H1 (cell line): ENCODE data around the gene PTGIS. TPM values are rescaled to one million over a fixed set of nuclear protein-coding genes. Genes with fewer than 3 reads are reported as not detected.

ENCODE experiments used
- CTCF ChIA-PET: fragments of 300-600 bp; sonication (Branson Sonifier 250); formaldehyde crosslinking; loops from one replicate; lab custom pipeline; 2021; ENCODE audit not compliant: partially characterized antibody; lab: Charles Lee
- POLR2A ChIA-PET: fragments of 300-600 bp; sonication (Branson Sonifier 250); formaldehyde crosslinking; loops from one replicate; lab custom pipeline; 2021; ENCODE audit warnings: inconsistent platforms; ENCODE audit not compliant: partially characterized antibody; lab: Charles Lee
- DNase-seq, 2 experiments: peaks; one replicate each; pipeline versions ENCODE4 v3.0.0 to v3.0.0-alpha.2; 2010 to 2022; ENCODE audit warnings: low spot score in 2 of 2, low read depth in 1 of 2, mixed read lengths in 1 of 2
- FAIRE-seq: peaks from 2 replicates; lab custom pipeline; 2011; peaks lifted over from hg19 to GRCh38; lab: Jason Lieb, UNC
- H2AFZ ChIP-seq: 2 replicates; pipeline ENCODE4 v1.8.1; 2012; ENCODE audit warnings: low read length, inconsistent platforms
- H2AK5ac ChIP-seq: 2 replicates; pipeline ENCODE4 v1.6.1; 2013; ENCODE audit warnings: low read depth, low read length
- H2BK120ac ChIP-seq: replicated peaks from 2 replicates; pipeline ENCODE3; 2013; ENCODE audit warnings: low read depth, low read length, inconsistent platforms
- H2BK12ac ChIP-seq: 2 replicates; pipeline ENCODE4 v1.6.1; 2013; ENCODE audit warnings: low read depth, low read length
- H2BK15ac ChIP-seq: 2 replicates; pipeline ENCODE4 v1.6.1; 2013; ENCODE audit warnings: low read length
- H2BK20ac ChIP-seq: 2 replicates; pipeline ENCODE4 v1.6.1; 2013; ENCODE audit warnings: low read length
- H2BK5ac ChIP-seq: 2 replicates; pipeline ENCODE4 v1.6.1; 2013; ENCODE audit warnings: low read depth, low read length
- H3K14ac ChIP-seq: 2 replicates; pipeline ENCODE4 v1.6.1; 2013; ENCODE audit warnings: inconsistent platforms; ENCODE audit not compliant: insufficient read length
- H3K18ac ChIP-seq: 2 replicates; pipeline ENCODE4 v1.6.1; 2013; ENCODE audit warnings: low read length; ENCODE audit errors: extremely low read depth
- H3K23ac ChIP-seq: 2 replicates; pipeline ENCODE4 v1.6.1; 2013; ENCODE audit warnings: inconsistent platforms; ENCODE audit not compliant: insufficient read length
- H3K23me2 ChIP-seq: 2 replicates; pipeline ENCODE4 v1.6.1; 2013; ENCODE audit warnings: low read depth, low read length
- H3K27ac ChIP-seq: 2 replicates; pipeline ENCODE4 v1.6.1; 2011; ENCODE audit warnings: low read depth, low read length, inconsistent platforms
- H3K27me3 ChIP-seq, 4 experiments: replicated peaks in 1 of 4; 1 replicate in 1 of 4; 2 replicates in 3 of 4; pipeline versions ENCODE4 v1.6.1 to v1.8.1; 2011 to 2013; ENCODE audit warnings: low read length in 3 of 4, mild to moderate bottlenecking in 3 of 4, inconsistent platforms in 2 of 4, mixed read lengths in 2 of 4, moderate library complexity in 1 of 4; ENCODE audit not compliant: control insufficient read depth in 3 of 4, insufficient read depth in 3 of 4; ENCODE audit errors: extremely low read depth in 1 of 4
- H3K36me3 ChIP-seq, 4 experiments: 2 replicates each; pipeline versions ENCODE4 v1.6.1 to v1.8.1; 2011 to 2013; ENCODE audit warnings: mild to moderate bottlenecking in 4 of 4, low read length in 3 of 4, moderate library complexity in 2 of 4, control low read depth in 1 of 4, inconsistent platforms in 1 of 4; ENCODE audit not compliant: insufficient read depth in 4 of 4, control insufficient read depth in 2 of 4
- H3K4ac ChIP-seq: replicated peaks from 2 replicates; pipeline ENCODE3; 2013; ENCODE audit warnings: low read length, low read depth, mixed read lengths, inconsistent platforms; ENCODE audit not compliant: insufficient read length
- H3K4me1 ChIP-seq, 4 experiments: replicated peaks in 1 of 4; 1 replicate in 1 of 4; 2 replicates in 3 of 4; pipeline versions ENCODE4 v1.6.1 to v1.8.1; 2011 to 2013; ENCODE audit warnings: low read length in 3 of 4, inconsistent platforms in 2 of 4, mixed read lengths in 1 of 4; ENCODE audit not compliant: insufficient read depth in 4 of 4, control insufficient read depth in 3 of 4
- H3K4me2 ChIP-seq, 2 experiments: 2 replicates each; pipeline versions ENCODE4 v1.6.1 to v1.8.1; 2011 to 2013; ENCODE audit warnings: low read depth in 2 of 2, low read length in 2 of 2, control low read depth in 1 of 2, inconsistent platforms in 1 of 2, mild to moderate bottlenecking in 1 of 2; ENCODE audit not compliant: insufficient read depth in 1 of 2
- H3K4me3 ChIP-seq, 4 experiments: fragments of 200-600, 300-600 bp in 1 of 4; sonication (generic), shearing (Covaris generic), sonication (Bioruptor Twin) in 1 of 4; 2 replicates each; pipeline versions ENCODE4 v1.5.1 to v1.8.1; 2011 to 2016; ENCODE audit warnings: low read length in 4 of 4, low read depth in 3 of 4, control low read depth in 2 of 4, inconsistent platforms in 2 of 4, mild to moderate bottlenecking in 2 of 4, mixed read lengths in 1 of 4, moderate library complexity in 1 of 4; ENCODE audit not compliant: insufficient read depth in 2 of 4; ENCODE audit errors: extremely low read depth in 1 of 4
- H3K56ac ChIP-seq: replicated peaks from 2 replicates; pipeline ENCODE3; 2013; ENCODE audit warnings: low read depth, mild to moderate bottlenecking, mixed read lengths, low read length, inconsistent platforms; ENCODE audit not compliant: insufficient read length
- H3K79me1 ChIP-seq: 2 replicates; pipeline ENCODE4 v1.6.1; 2013; ENCODE audit warnings: low read depth, low read length, control low read depth
- H3K79me2 ChIP-seq, 2 experiments: 2 replicates each; pipeline versions ENCODE4 v1.6.1 to v1.8.1; 2012 to 2013; ENCODE audit warnings: low read length in 2 of 2, mild to moderate bottlenecking in 2 of 2, inconsistent platforms in 1 of 2; ENCODE audit not compliant: insufficient read depth in 2 of 2, control insufficient read depth in 1 of 2
- H3K9ac ChIP-seq, 4 experiments: replicated peaks in 1 of 4; 1 replicate in 1 of 4; 2 replicates in 3 of 4; pipeline versions ENCODE4 v1.6.1 to v1.8.1; 2011 to 2013; ENCODE audit warnings: low read depth in 3 of 4, low read length in 3 of 4, control low read depth in 2 of 4, mild to moderate bottlenecking in 2 of 4, moderate library complexity in 2 of 4, inconsistent platforms in 1 of 4; ENCODE audit errors: extremely low read depth in 1 of 4
- H3K9me3 ChIP-seq, 2 experiments: 2 replicates each; pipeline versions ENCODE4 v1.6.1 to v1.8.1; 2012 to 2013; ENCODE audit warnings: mild to moderate bottlenecking in 2 of 2, moderate library complexity in 2 of 2, control low read depth in 1 of 2, inconsistent platforms in 1 of 2, low read depth in 1 of 2, low read length in 1 of 2, mixed read lengths in 1 of 2; ENCODE audit not compliant: insufficient read depth in 2 of 2
- H4K20me1 ChIP-seq, 2 experiments: replicated peaks in 1 of 2; 2 replicates each; pipeline versions ENCODE3 to v1.8.1; 2011 to 2013; ENCODE audit warnings: inconsistent platforms in 2 of 2, low read length in 2 of 2, mild to moderate bottlenecking in 1 of 2; ENCODE audit not compliant: insufficient read depth in 2 of 2, control insufficient read depth in 1 of 2
- H4K5ac ChIP-seq: 2 replicates; pipeline ENCODE4 v1.6.1; 2013; ENCODE audit warnings: low read length, low read depth, mixed read lengths, inconsistent platforms; ENCODE audit not compliant: insufficient read length
- H4K8ac ChIP-seq: 2 replicates; pipeline ENCODE4 v1.8.0; 2013; ENCODE audit warnings: mild to moderate bottlenecking, moderate library complexity, low read length, inconsistent platforms; ENCODE audit not compliant: insufficient read depth; ENCODE audit errors: extremely low read depth
- H4K91ac ChIP-seq: replicated peaks from 2 replicates; pipeline ENCODE3; 2013; ENCODE audit warnings: low read length, mixed read lengths, inconsistent platforms; ENCODE audit not compliant: insufficient read length
- BRCA1 ChIP-seq: IDR thresholded peaks from 2 replicates; pipeline ENCODE4 v1.6.1; 2012; ENCODE audit warnings: low read depth, low read length, improper control_type of control experiment
- CBX8 ChIP-seq: fragments of 300-800, 300-1000 bp; sonication (generic); IDR thresholded peaks from 2 replicates; pipeline ENCODE4 v1.7.1; 2016; ENCODE audit warnings: low read depth, low read length, borderline replicate concordance
- CHD2 ChIP-seq: IDR thresholded peaks from 2 replicates; pipeline ENCODE4 v1.6.1; 2012; ENCODE audit warnings: low read length, improper control_type of control experiment
- E2F6 ChIP-seq: IDR thresholded peaks from 2 replicates; pipeline ENCODE4 v1.6.1; 2012; ENCODE audit warnings: inconsistent platforms
- EGR1 ChIP-seq: IDR thresholded peaks from 2 replicates; pipeline ENCODE4 v1.6.1; 2011; ENCODE audit warnings: low read depth, low read length, borderline replicate concordance
- FOSL1 ChIP-seq: IDR thresholded peaks from 2 replicates; pipeline ENCODE4 v1.6.1; 2011; ENCODE audit warnings: mild to moderate bottlenecking, low read depth, low read length, moderate library complexity; ENCODE audit not compliant: insufficient read depth
- KDM5A ChIP-seq: fragments of 200-600 bp; IDR thresholded peaks from 2 replicates; pipeline ENCODE4 v1.7.1; 2012; ENCODE audit warnings: mild to moderate bottlenecking, low read length, inconsistent platforms, mixed read lengths
- MAX ChIP-seq: IDR thresholded peaks from 2 replicates; pipeline ENCODE4 v1.6.1; 2012; ENCODE audit warnings: inconsistent platforms
- NANOG ChIP-seq: IDR thresholded peaks from 2 replicates; pipeline ENCODE4 v1.6.1; 2011; ENCODE audit warnings: low read length, low read depth, mild to moderate bottlenecking, inconsistent platforms; ENCODE audit not compliant: insufficient read depth, poor library complexity, severe bottlenecking
- SAP30 ChIP-seq: fragments of 300-600 bp; sonication (generic); IDR thresholded peaks from 2 replicates; pipeline ENCODE4 v1.7.1; 2012; ENCODE audit warnings: low read length, moderate library complexity, mild to moderate bottlenecking, inconsistent platforms; ENCODE audit not compliant: insufficient read depth, insufficient replicate concordance
- SIX5 ChIP-seq: IDR thresholded peaks from 2 replicates; pipeline ENCODE4 v1.6.1; 2011; ENCODE audit warnings: mild to moderate bottlenecking, low read depth, low read length
- SP2 ChIP-seq: IDR thresholded peaks from 2 replicates; pipeline ENCODE4 v1.6.1; 2012; ENCODE audit warnings: mild to moderate bottlenecking, low read length, inconsistent platforms
- SP4 ChIP-seq: IDR thresholded peaks from 2 replicates; pipeline ENCODE4 v1.6.1; 2012; ENCODE audit warnings: low read length, inconsistent platforms
- TAF1 ChIP-seq: IDR thresholded peaks from 2 replicates; pipeline ENCODE4 v1.6.1; 2011; ENCODE audit warnings: mild to moderate bottlenecking, low read depth, low read length
- ZNF274 ChIP-seq: IDR thresholded peaks from 2 replicates; pipeline ENCODE4 v1.7.0; 2012; ENCODE audit warnings: low read length, borderline replicate concordance; ENCODE audit errors: extremely low read depth
- WGBS, 2 experiments: shearing (Covaris generic) in 1 of 2; methylation state at CpG; one replicate each; pipeline versions ENCODE4 v1.1.6 to v1.1.7; 2013 to 2015; ENCODE audit warnings: low lambda C conversion rate in 2 of 2, mixed read lengths in 2 of 2, inconsistent platforms in 1 of 2, low coverage in 1 of 2, missing lambda C conversion rate in 1 of 2; ENCODE audit not compliant: insufficient replicate concordance in 2 of 2, insufficient coverage in 1 of 2, insufficient read length in 1 of 2; ENCODE audit errors: extremely low coverage in 1 of 2, missing lambda C conversion rate in 1 of 2; 5-methylcytosine and 5-hydroxymethylcytosine counted together
- polyA plus RNA-seq, 7 experiments: library from polyadenylated mRNA; depleted of rRNA in 3 of 7; stranded (reverse) in 5 of 7; unstranded in 2 of 7; fragments of >200 nt in 5 of 7; fragments of 200-250 nt in 2 of 7; gene quantifications; 1 replicate in 5 of 7; 2 replicates in 1 of 7; 4 replicates in 1 of 7; pipeline versions ENCODE4 v1.2.1 to v1.2.3, GENCODE V29; 2011 to 2013; ENCODE audit warnings: missing spikeins in 2 of 7, mixed read lengths in 2 of 7
- total RNA-seq: library from RNA; stranded (reverse); fragmentation: NEBNext Ultra II Directional; extraction: Animal tissue kit (Norgen Biotek cat#: 25700); gene quantifications from 2 replicates; pipeline ENCODE4 v1.2.1, GENCODE V29; 2021

The PTGIS gene
- total and polyA plus RNA-seq, 2 of the 8 experiments (the other 6 are each of a cell fraction or from before 2014, with no cell fraction given) = 29.9 to 35.5 TPM

GRCh38 chr20:49456646-49457045 is 111.3 kb downstream of the PTGIS start:
- 94% methylated on average over 6 of the region's 6 CpGs; no CpG with 5 or more reads in 1 of the 2 experiments for WGBS, 2 experiments
- Histone ChIP-seq H3K79me1 (no peaks in the 10 kb centered on the region), H3K56ac (no peak overlapping the region), H3K4ac (no peak overlapping the region), H3K18ac (no peak overlapping the region), H2AFZ (no peak overlapping the region), H2BK15ac (no peak overlapping the region), H2BK20ac (no peak overlapping the region), H2BK12ac (no peak overlapping the region), H3K79me2 (no peaks in the 10 kb centered on the region), H3K4me3 (no peak overlapping the region), H4K5ac (no peak overlapping the region), H3K4me2 (no peak overlapping the region), H3K36me3 (no peaks in the 10 kb centered on the region), H3K23ac (no peak overlapping the region), H3K27me3 (no peaks in the 10 kb centered on the region), H3K4me1 (no peaks in the 10 kb centered on the region), H4K20me1 (no peaks in the 10 kb centered on the region), H2BK5ac (no peak overlapping the region), H2AK5ac (no peak overlapping the region), H3K9me3 (no peaks in the 10 kb centered on the region), H4K91ac (no peak overlapping the region), H2BK120ac (no peak overlapping the region), H3K23me2 (no peaks in the 10 kb centered on the region), H3K27ac (no peak overlapping the region), H3K14ac (no peak overlapping the region), H3K9ac (no peak overlapping the region), H4K8ac (no peak overlapping the region)
- POLR2A ChIA-PET = interaction anchor here (1.7 kb wide), 1 partner anchor 8 kb away, joined by 4 read pairs; no protein-coding TSS in a partner anchor
- DNase-seq (no peak), FAIRE-seq (no peak)
- CTCF ChIA-PET = interaction anchor here (1.0 kb wide), 1 partner anchor 118 kb away, joined by 3 read pairs; no protein-coding TSS in a partner anchor
- TF ChIP-seq KDM5A = no peak
- TF ChIP-seq E2F6 = no peak
- no peak for TF ChIP-seq SP4
- TF ChIP-seq TAF1 = no peak
- no peak for TF ChIP-seq BRCA1
- no peak for TF ChIP-seq EGR1
- TF ChIP-seq SP2 = no peak
- no peak for TF ChIP-seq ZNF274
- TF ChIP-seq NANOG = no peak
- TF ChIP-seq FOSL1 = no peak
- no peak for TF ChIP-seq MAX
- TF ChIP-seq CBX8 = no peak
- TF ChIP-seq CHD2 = no peak
- TF ChIP-seq SIX5 = no peak
- TF ChIP-seq SAP30 = no peak
